Inflammatory macrophage treated with lipopolysaccharide for 4 hours (primary cell): ENCODE data around the gene STAM.
"Not testable (repeated sequence)": the region's sequence is repeated elsewhere in the genome, so short reads cannot be mapped to it uniquely, and the experiment has no call there.

Source experiments
- DNase-seq: peaks from one replicate; pipeline ENCODE4 v3.0.0-alpha.2; 2020

Gene STAM

DNA sequence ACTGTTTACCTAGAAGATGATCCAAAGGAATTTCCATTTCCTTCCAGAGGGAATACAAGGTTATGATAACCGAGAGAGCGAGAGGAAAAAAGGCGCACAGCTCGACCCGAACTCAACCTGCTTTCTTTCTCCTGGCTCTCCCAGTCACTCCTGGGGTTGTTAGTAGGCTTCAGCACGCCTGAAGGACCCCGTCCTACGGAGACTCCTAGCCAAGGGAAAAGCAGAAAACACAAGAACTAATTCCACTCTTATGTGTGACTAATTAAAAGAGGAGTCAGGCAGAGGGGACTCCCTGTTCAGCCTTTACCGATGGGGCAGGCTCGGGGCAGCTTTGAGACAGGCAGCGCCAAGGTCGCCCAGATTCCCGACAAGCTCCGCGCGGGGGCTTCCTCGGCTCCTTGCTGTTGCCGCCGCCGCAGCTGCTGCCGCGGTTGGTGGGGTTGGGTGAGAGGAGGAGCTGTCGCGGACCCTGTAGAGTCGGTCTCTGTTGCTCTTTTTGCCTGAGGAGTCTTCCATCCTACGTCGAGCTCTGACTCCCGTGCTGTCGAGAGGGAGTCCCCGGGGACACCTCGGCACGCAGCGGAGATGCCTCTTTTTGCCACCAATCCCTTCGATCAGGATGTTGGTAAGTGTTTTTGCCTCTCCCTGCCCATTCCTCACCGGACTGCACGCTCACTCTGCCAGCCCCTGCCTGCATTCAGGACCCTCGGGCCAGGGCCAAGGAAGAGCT, at the start of gene STAM:
TSS of gene STAM (plus strand) at position 397 of the 730 bp plus-strand sequence. CDS start at position 586, 189 bp downstream.
- peak; percentile 92 for DNase-seq

DNA sequence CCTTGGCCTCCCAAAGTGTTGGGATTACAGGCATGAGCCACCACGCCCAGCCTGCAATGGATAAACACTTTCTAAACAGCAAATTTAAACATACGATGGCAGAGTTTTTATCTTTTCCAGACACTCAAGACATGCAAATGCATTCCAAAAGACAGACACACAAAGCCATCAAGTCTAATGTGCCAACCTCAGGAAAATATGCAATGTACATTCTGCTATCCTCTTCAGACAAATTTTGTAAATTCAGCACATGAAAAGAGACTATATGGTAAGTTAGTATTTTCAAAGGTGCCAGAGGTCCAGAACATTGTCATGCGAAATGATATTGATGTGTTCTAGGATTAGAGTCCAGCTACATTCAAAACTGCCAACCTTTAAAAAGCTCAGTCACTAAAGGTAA, 46.6 kb upstream of the STAM start:
- DNase-seq = no peak

DNA sequence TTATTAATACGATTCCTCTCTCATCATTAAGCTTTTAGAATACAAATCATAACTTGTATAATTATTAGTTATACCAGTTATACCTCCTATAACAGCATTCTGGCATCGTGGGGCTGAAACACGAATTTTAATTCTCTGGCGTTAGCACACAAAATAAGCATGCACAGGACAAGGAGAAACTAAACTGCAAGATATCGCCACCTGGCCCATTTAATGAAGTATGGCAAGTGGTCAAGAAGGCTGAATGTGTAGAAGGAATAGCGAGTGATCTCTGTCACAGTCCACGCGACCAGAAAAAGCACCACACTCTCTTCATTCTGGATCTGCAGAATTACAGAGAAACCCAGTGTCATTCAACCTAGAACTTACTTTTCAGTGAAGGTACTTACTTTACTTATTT, 44.9 kb upstream of the STAM start:
- DNase-seq = peak; percentile 11

DNA sequence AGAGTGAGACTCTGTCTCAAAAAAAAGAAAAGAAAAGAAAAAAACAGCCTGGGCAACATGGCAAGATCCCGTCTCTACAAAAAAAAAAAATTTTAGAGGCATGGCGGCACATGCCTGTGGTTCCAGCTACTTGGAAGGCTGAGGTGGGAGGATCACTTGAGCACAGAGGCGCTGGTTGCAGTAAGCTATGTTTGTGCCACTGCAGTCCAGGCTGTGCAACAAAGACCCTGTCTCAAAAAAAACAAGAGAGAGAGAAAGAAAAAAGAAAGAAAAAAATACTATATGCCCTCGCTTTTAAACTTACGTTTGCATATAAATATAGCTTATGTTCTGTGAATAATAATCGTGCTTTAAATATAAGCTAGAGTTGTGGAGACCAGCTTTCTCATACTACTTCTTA, 38.0 kb upstream of the STAM start:
- no peak for DNase-seq

DNA sequence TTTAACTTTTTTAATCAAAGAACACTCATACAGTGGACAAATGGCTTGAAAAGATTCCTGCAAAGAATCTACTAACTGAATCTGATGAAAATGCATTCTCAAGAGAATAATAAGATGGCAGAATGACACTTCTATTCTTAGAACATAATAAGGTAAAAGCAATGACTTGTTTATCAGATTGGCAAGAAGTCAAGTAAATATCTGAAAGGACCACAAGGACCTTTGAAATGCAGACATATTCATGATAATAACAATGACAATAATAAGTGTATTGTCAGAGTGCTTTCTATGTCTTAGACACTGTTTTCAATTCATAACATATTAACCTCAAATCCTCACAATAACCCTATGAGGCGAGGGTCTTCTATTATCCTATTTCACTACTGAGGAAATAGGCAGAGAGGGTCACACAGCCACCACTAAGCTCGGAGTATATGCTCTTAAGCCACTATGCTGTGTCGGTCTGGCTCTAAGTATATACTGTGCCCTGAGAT, 37.4 kb upstream of the STAM start:
- no peak for DNase-seq

DNA sequence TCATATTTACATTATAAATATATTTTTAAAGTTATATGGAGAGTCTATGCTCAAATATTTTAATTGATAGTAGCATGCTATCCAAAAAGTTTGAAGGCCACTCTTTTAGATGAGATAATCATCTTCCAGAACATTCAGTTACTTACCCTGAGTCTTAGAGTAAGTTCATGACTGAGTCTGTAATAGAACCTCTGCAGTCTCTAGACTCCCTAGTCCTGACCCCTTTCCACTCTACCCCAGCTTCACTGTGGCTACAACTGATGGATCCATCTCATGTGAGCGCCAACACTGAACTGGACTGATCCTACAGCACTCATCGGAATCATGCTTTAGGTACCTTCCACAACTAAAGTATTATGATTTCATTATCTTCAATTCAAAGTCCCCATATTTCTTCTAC, 36.9 kb upstream of the STAM start:
- no peak for DNase-seq

DNA sequence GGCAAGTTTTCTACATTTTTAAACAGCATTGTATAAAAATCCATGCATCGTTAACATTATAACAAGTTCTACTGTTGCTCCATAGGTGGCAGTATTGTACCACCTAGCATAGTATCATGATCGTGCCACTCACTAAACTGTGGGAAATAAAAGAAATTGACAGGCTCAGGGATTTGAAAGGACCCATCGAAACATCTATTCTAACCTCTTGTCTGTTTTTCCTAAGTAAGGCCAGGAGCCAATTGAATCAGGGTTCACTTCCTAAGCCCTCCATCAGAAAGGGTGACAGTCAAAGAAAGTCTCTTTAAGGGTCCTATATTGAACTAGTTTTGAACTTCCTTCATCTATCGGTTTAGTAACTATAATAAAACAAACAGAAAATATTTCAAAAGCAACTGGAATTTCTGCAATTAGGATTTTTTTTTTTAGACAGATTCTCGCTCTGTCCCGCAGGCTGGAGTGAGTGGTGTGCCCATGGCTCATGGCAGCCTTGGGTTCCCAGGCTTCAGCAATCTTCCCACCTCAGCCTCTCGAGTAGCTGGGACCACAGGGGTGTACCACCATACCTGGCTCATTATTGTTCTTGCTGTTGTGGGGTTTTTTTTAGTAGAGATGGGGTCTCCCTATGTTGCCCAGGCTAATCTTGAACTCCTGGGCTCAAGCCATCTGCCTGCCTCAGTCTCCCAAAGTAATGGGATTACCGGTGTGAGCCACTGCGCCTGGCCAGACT, 36.2 kb upstream of the STAM start:
- peak; percentile 61 for DNase-seq

DNA sequence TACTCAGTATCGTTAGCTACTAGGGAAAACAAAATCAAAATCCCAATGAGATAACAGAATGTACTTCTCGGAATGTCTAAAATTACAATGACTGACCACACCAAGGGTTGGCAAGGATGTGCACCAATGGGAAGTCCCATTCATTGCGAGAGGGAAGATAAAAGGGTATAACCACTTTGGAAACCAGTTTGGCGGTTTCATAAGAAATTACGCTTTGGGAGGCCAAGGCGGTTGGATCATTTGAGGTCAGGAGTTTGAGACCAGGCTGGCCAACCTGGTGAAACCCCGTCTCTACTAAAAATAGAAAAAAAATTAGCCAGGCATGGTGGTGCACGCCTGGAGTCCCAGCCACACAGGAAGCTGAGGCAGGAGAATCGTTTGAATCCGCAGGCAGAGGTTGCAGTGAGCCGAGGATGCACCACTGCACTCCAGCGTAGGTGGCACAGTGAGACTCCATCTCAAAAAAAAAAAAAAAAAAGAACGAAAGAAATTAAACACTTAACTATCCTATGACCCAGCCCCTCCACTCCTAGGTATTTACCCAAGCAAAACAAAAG, 34.4 kb upstream of the STAM start:
- no peak for DNase-seq

DNA sequence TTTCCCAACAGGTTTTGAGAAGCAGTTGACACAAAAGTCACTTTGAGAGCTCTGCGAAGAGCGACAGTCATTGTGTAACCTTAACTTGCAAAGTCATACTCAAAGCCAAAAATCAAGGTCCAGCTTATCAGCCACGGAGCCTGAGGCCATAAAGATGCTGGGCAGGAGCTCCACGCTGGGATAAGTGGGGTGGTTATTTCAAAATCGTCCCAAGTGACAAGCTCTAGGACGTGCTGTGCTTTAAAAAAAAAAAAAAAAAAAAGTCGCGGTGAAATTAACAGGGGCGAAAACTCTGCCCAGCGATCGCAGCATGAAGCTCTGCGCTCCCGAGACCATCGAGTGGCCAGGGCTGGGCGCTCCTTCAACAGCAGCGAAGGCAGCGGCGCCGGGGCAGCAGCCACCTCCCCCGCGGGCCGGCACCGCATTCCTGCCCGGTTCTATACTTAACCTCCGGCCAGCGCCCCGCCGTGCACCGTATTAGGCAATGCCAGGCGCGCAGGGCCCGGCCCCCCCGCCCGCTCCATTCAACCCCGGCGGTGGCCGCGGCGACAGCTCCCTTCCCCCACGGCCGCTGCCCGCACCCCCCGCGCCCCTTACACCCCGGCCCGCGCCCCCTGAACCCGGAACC, 27.4 kb upstream of the STAM start:
- DNase-seq = peak; percentile 35

DNA sequence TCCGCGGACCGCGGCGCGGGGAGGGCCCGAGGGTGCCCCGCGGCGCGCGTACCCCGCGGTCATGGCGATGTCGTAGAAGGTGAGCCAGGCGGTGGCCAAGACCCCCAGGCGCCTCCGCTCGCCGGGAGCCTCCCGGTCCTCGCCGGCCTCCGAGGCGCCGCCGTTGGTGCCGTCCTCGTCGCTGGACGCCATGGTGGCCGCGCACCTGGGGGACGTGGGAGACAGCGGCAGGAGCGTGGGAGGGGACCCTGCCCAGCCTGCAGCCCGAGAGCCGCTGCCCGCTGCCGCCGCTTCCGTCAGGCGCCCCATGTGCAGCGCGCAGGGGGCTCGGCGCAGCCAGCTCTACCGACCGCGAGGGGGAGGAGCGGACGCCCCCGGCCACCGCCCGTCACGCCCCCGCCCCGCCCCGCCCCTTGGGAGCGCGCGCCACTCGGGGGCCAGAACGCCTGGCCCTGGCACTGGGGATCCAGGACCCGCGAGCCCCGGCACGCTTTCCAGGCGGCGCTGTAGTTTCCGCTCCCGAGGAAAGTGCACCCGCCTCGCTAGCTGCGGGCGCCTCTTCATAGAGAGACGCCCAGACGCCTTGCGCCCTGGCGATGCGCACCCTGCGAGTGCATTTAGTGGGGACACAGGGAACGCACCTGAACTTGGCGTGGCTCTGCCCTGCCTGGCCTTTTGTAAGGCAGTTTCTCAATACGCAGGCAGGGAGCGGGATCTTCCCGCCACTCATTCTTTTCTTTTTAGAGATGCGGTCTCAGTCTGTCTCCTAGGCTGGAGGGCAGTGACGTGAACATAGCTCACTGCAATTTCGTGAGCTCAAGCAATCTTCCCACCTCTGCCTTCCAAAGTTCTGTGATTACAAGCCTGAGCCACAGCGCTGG, 26.7 kb upstream of the STAM start, which contains the start of gene HACD1:
TSS of gene HACD1 (minus strand) at position 344 of the 881 bp plus-strand sequence. CDS start at position 309, 35 bp downstream.
- DNase-seq = peak; percentile 51

DNA sequence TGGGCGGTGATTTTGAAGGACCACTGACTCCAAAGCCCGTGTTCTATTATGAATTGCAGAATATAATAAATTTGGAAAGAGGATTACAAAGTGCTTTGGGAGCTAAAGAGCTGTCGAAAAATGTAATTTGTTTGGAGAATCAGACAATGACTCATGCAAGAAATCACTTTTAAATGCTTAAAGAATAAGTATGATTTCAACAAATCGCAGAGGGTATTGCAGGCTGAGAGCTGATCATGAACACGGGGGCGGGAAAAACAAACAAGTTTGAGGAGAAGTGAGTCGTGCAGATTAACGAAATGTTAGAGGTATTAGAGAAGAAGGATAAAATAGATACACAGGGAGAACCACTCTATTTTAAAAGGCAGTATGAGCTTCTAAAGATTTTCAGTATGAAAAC, 21.9 kb upstream of the STAM start:
- DNase-seq = no peak

DNA sequence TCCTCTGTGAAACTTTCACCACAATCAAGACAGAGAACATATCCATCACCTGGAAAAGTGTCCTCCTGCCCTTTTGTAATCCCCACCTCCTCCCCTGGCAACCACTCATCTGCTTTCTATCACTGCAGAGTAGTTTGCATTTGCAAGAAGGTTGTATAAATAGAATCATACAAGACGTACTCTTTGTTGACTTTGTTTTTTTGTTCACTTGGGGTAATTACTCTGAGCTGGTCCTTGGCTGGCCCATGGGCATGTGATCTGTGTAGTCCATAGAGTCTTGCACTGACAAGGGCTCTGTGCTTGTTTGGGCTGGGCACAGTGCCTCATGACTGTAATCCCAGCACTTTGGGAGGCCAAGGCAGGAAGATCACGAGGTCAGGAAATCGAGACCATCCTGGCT, 19.0 kb upstream of the STAM start:
- no peak for DNase-seq

DNA sequence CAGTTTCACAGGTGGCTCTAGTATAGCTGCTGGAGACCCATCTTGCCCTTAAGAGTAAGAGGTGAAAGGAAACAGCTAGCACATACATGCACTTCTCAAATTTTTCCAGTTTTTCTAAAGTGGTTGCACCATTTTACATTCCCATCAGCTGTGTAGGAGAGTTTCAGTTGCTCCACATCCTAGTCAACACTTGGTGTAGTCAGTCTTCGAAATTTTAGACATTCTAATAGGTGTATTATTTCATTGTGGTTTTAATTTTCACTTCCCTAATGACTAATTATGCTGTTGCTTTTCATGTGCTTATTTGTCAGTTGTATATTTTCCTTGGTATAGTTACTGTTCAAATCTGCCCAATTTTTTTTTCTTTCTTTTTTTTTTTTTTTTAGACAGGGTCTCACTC, 17.3 kb upstream of the STAM start:
- peak; percentile 63 for DNase-seq

DNA sequence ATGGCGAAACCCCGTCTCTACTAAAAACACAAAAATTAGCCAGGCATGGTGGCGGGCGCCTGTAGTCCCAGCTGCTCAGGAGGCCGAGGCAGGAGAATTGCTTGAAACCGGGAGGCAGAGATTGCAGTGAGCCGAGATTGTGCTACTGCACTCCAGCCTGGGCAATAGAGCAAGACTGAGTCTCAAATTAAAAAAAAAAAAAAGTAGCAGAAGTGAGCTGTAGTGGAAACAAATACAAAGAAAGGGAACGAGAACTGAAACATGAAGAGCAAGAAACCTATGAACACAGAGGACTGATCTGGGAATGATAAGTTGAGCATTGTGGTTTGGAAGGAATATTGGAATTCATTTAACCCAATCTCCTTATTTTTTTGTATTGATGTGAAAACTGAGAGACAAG, 11.4 kb upstream of the STAM start:
- not testable (repeated sequence) for DNase-seq

DNA sequence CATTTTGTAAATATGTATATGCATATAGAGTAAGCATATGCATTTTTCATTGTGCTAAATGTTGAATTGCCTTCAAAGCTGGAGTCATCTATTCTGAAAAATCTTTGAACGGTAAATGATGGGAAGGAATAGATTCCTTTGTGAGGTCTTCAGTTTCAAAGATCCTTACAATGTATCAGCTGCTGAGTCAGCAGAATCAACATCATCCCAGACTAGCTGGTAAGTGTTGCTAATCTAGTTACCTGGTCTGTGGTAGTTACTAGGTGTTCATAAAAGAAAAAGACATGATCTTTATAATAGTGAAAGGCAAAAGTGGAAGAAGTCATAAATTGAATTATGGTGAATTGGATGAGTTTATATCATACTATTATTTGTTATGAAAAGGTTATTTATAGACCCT, 10.6 kb upstream of the STAM start:
- DNase-seq = no peak

DNA sequence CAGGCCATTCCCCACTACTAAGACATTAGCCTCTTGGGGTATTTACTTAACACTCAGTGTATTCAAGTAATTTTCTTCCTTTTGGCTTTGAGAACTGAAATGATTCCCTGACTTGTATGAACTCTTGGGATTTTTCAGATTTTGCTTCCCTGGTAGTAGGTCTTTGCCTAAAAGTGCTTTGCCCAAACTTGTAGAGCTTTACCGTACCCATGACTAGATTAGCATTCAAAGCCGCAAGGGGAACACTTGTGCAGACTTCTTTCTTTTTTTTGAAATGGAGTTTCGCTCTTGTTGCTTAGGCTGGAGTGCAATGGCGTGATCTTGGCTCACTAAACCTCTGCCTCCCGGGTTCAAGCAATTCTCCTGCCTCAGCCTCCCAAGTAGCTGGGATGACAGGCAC, 6.1 kb upstream of the STAM start:
- DNase-seq = no peak

DNA sequence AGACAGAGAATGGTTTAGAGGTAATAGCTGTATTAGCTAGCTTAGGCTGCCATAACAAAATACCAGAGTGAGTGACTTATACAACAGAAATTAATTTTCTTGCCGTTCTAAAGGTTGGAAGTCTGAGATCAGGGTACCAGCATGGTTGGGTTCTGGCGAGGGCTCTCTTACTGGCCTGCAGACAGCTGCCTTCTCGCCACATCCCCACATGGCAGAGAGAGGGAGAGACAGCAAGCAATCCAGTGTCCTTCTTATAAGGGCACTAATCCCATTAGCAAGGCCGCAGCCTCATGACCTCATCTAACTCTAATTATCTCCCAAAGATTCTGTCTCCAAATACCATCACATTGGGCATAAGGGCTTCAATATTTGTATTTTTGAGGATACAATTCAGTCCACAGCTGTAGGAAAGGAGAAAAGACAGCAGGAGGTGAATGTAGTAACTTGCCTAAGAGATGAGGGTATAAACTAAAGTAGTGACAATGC, 3.6 kb upstream of the STAM start:
- DNase-seq = no peak

DNA sequence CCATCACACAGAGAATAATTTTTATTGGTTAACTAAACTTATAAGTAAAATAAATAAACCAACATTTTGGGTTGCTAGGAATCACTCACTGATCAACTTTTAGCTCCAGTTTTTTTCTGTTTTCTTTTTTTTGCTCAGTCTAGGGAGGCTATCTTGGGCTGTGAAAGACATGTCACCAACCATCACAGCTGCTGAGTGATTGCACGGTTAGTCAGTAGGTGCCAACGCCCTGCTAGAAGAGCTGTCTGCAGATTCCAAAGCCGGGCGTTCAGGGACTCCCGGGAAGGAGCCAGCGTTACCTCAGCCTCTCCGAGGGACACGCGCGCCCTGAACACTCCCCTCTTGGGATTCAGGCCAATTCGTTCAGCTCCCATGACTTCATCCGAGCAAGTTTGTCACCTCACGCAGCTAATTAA, 604 bp upstream of the STAM start:
- no peak for DNase-seq

DNA sequence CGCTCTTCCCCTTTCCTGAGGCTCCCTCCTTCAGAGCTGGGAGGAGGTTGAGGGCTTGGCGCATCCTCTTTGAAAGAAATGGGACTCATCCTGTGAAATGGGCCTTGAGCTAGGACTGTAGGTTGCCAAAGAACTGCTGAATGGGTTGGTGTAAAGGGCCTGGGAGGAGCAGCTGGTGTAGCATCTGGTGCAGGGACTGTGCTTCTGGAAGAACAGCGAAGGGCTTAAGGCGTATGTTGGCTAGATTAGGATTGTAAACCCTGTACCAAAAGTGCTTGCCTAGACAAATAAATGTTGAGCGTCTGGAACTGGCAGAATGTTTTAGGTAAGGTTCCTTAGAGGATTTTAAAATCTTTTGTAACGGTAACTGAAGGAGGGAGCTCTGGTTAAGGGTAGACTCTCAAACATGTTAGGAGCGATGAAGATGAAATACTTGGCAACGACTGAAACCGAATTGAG, 563 bp downstream of the STAM start:
- DNase-seq = peak; percentile 28

DNA sequence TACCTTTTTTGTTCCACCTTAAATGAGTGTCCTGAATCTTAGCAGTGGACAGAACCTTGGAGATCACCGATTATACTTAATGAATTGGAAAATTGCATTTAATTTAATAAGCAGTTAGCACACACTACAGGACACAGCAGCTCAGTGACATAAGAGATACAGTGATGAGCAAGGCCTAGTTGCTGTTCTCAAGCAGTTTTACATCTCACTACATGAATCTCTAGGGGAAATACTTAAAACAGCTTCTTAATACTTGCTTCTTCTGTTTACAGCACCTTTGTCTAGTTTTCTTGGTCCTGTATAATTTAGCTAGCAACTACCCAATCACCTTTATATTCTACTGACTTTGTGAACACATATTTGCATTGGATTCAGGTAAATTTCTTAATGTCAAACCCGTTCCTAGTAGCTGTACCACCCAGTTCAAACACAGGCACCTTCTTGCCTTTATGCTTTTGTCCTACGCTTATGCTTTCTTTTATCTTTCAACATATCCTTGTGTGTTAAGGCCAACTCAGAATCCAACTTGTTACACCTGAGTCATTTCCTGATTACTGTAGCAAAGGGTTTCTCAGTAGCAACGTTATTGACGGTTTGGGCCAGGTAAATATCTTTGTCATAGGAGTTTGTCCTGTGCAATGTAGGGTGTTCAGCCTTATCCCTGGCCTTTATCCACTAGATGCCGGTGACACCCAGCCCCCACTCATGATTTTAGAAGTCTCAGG, 1.8 kb downstream of the STAM start:
- DNase-seq = no peak

DNA sequence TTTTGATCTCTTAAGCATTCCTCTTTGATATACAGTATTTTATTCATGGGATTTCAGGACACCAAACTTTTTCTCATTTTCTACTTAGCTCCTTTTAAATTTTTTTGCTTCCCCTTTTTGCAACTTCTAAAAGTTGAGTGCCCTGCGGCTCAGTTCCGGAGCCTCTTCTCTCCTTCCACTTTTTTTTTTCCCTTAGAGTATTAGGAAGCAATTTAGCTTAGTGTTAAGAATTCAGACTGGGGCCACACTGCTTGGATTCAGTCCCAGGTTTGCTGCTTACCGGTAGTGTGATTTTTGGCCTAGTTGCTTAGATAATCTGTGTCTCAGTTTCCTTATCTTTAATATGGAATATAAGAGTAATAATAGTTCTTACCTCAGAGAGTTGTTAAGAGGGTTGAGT, 3.4 kb downstream of the STAM start:
- peak; percentile 55 for DNase-seq
